ENCODE measurements around the gene ZDHHC21.
"Not testable (repeated sequence)": the region's sequence is repeated elsewhere in the genome, so short reads cannot be mapped to it uniquely, and the experiment has no call there.

Gene ZDHHC21

GRCh38 chr9:14693251-14693861 lies at the start of gene ZDHHC21:
ZDHHC21 (minus strand) TSS chr9:14693432; CDS start chr9:14674340, 19,092 bp downstream.
- DNase-seq: no peak

- DNase-seq: no peak
Measured at GRCh38 chr9:14741369-14741768, 48.1 kb upstream of the ZDHHC21 start.

GRCh38 chr9:14733133-14733532 lies 39.9 kb upstream of the ZDHHC21 start:
- no peak for DNase-seq

GRCh38 chr9:14731294-14731981 lies 38.2 kb upstream of the ZDHHC21 start:
- DNase-seq: no peak

DNA sequence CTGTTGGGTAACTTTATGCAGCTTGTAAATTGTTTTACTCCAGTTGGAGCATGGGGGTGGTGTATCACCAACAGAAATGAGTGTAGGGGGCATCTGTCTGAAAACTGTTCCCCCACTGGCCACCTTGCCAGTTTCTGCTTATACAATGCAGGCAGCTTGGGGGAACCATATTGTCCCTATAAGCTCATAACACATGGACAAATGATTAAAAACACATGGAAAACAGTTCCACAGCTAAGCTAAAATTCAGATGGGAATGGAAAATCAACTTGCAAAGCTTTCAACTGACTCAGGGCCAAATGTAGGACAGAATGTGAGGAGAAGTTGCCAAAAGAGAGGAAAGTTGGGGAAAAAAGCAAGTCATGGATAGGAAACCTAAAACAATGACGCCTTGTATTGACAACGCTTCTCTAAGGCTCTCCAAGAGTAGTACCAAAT lies 37.2 kb upstream of the ZDHHC21 start:
- DNase-seq: no peak

DNA sequence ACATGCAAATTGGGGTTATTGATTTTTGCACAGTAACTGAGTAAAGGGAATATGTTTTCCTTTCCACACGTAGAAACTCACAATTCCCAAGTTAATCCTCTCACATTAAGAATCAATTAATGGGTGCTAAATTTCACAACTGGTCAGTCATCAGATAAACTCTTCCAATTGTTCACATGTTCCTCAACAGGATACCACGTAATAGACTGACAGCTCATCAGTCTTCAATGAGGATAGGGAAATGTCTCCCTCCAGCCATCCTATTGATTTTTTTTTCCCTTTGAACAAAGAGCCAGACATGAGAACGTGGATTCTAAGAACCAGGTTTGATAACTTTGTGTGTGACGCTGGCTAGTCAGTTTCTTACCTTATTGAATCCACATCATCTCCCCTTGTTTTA lies 30.1 kb upstream of the ZDHHC21 start:
- DNase-seq: no peak

- DNase-seq: no peak
Measured at GRCh38 chr9:14722391-14723035, 29.3 kb upstream of the ZDHHC21 start, which contains the start of gene CER1. CER1 (minus strand) TSS chr9:14722733; CDS start chr9:14722672, 61 bp downstream.

- DNase-seq: no peak
Measured at GRCh38 chr9:14719231-14719923, 26.1 kb upstream of the ZDHHC21 start.

- DNase-seq: no peak
Measured at GRCh38 chr9:14715102-14715501, 21.9 kb upstream of the ZDHHC21 start.

GRCh38 chr9:14713187-14713767 lies 20.0 kb upstream of the ZDHHC21 start:
- no peak for DNase-seq

DNA sequence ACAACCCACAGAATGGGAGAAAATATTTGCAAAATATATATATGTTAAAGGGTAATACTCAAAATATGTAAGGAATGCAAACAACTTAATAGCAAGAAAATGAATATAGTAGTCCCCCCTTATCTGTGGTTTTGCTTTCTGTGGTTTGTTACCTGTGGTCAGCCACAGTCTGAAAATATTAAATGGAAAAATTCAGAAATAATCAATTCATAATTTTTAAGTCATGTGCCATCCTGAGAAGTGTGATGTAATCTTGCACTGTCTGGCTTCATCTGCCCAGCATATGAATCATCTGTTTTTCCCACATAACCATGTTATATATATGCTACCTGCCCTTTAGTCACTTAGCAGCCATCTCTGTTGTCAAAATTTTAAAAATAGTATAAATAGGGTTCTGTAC lies 17.6 kb upstream of the ZDHHC21 start:
- no peak for DNase-seq

GRCh38 chr9:14706530-14707140 lies 13.4 kb upstream of the ZDHHC21 start:
- no peak for DNase-seq

- DNase-seq: no peak
Measured at GRCh38 chr9:14705079-14705478, 11.8 kb upstream of the ZDHHC21 start.

GRCh38 chr9:14704281-14704680 lies 11.0 kb upstream of the ZDHHC21 start:
- DNase-seq: no peak

DNA sequence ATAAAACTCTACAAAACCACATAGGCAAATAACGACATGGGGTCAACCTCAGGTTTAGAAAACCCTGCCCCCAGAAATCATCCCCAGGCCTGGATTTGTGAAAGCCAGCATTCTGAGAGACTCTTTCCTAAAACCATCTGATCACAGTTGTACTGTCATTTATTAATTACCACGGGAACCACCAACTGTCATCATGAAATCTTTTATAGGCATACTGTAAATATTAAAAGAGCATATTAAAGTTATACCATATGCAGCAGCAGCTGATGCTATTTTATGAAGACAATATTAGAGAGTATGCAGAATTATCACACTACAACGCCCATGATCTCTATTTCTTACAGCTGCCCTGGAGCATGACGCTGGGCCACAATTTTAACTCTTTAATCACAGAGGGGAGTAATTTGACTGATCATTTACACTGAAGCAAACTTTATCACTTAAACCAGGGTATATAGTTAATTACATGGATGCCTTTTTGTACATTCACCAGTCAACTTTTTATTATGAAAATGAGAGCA lies 9.0 kb upstream of the ZDHHC21 start:
- DNase-seq: no peak

DNA sequence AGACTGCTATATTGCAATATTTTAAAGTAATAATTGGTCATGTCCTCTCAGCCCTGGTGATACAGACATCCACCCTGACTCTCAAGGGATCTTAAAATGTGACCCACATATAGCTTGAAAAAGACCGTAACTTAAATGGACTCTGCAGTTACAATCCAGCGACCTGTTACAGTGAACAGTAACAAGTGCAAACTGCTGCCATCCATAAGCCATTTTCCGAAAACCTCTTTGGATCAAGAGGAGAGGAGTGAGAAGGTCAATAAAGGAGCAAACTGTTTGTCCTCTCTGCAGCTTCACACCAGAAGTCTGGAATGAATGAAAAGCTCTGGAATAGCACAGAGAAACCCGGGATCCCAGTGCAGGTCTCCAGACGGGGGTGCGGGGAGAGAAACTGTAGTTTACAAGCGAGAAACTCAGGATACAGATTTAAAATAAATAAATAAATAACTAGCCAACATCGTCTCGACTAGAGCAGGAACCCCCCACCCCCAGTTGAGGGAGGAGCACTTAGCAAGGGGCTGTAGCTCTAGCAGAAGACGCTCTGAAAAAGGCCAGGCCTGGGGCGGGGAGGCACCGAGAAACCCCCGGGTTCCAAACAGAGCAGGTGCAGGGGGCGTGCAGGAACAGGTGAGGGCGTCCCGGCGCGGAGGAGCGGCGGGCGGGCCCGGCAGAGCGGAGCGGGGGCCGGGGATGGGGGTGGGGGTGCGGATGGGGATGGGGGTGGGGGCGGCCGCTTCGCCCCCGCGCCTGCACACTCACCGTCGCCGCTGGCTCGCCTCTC lies 572 bp downstream of the ZDHHC21 start:
- no peak for DNase-seq

- DNase-seq: no peak
Measured at GRCh38 chr9:14690948-14691730, 2.1 kb downstream of the ZDHHC21 start.

- DNase-seq: no peak
Measured at GRCh38 chr9:14687042-14687719, 6.1 kb downstream of the ZDHHC21 start.

DNA sequence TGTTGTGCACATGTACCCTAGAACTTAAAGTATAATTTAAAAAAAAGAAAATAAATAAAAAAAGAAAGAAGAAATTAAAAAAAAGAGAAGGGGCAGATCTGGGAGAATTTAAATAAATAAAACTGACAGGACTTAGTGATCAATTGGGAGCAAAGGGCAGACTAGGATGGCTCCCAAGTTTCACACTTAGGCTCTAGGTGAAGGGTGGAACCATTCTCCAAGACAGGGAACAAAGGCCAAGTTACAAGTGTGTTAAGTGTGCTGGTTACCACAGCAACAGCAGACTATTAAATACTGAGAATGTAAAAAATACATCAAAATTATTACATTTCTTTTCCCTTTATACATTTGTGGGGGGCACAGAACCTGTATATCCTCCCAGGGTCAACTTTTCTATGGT lies 7.1 kb downstream of the ZDHHC21 start:
- no peak for DNase-seq

DNA sequence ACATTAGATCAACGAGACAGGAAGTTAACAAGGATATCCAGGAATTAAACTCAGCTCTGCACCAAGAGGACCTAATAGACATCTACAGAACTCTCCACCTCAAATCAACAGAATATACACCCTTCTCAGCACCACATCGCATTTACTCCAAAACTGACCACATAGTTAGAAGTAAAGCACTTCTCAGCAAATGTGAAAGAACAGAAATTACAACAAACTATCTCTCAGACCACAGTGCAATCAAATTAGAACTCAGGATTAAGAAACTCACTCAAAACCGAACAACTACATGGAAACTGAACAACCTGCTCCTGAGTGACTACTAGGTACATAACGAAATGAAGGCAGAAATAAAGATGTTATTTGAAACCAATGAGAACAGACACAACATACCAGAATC lies 10.6 kb downstream of the ZDHHC21 start:
- not testable (repeated sequence) for DNase-seq

Measured in NCI-H187 treated with DMSO at 0.1 percent for 48 hours (cell line).